Activated CD8-positive, alpha-beta memory T cell treated with anti-CD3 and anti-CD28 coated beads, Interleukin-2, amount 50 U/mL, for 1 hour (primary cell): ENCODE data around the gene PMAIP1.

ENCODE experiments used
- DNase-seq: peaks from one replicate; pipeline ENCODE4 v3.0.0-alpha.2; 2020; ENCODE audit errors: extremely low read depth

The PMAIP1 gene

GRCh38 chr18:59912007-59912550, 12.3 kb downstream of the PMAIP1 start:
- DNase-seq: no peak

GRCh38 chr18:59915606-59916005, 15.8 kb downstream of the PMAIP1 start:
- DNase-seq: no peak

- no peak for DNase-seq
Observed at GRCh38 chr18:59916746-59917145, 16.9 kb downstream of the PMAIP1 start.

GRCh38 chr18:59917422-59917821, 17.6 kb downstream of the PMAIP1 start:
- DNase-seq: no peak

DNA sequence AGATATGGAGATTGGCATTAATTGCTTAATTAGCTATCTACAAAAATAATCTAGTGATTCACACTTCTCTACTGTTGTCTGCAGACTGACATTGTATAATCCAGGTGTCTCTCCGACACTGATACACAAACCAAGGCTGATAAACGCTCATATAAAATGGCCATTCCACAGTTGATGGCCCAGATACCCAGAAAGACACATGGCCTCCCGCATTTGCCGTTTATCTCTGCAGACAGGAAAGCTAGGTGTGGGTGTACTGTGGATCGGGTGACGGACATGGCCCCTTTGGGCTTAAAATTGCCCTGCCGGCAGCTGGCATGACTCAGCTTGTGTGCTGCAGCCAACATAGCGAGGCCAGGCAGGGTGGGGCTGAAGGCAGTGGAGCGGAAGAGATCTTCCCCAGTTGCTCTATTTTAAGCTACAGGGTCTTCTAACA, 18.5 kb downstream of the PMAIP1 start:
- DNase-seq: no peak

- DNase-seq: no peak
Observed at GRCh38 chr18:59918997-59919396, 19.2 kb downstream of the PMAIP1 start.

DNA sequence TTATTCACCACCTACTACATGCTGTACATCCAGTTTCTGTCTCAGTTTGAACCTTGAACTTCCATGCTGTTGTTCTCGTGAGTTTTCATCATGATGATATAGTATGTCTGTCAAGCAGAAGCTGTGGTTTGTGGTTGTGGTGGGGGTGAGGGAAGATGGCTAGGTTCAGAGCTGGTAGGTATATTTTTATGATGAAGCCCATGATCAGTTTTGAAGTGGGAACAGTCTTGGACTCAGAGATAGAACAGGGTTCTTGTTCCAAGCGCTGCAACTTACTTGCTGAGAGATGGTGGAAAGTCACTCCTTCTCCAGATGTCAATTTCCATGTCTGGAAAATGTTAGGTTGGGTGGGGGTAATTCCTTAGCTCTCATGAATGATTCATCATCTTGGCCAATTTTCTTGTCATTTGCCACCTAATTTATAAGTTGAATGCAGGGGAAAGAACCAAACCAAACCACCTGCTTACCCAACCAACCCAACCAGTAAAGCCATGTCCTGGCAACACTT, 21.6 kb downstream of the PMAIP1 start:
- no peak for DNase-seq

DNA sequence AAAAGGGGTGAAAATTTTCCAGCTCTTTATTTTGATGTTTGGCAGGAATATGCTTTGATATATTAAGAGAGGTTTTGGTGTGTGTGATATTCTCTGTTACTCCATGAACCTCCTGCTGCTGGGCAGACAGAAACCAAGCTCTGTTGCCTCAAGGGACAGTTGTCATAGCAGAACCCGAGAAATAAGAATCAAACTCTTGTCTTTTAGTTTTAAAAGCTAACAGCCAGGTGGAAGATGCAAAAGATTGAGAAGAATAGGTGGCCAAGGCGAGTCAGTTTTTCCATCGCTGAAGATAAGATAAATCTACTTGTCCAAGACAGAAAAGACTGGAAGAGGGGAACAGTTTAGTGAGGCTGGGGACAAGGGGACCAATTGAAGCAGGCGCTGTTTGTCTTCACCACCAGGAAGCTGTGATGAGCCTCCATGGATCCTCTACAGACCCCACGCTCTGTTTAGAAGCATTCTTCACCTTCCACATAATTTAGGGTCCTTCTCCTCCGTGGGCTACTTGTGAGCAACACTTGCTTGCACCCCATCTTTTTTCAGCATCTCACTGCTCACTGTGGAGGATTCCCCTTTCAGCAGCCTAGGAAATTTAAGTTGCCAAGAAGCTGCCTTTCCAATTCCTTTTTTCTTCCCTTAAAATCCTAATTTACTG, 23.9 kb downstream of the PMAIP1 start:
- no peak for DNase-seq

DNA sequence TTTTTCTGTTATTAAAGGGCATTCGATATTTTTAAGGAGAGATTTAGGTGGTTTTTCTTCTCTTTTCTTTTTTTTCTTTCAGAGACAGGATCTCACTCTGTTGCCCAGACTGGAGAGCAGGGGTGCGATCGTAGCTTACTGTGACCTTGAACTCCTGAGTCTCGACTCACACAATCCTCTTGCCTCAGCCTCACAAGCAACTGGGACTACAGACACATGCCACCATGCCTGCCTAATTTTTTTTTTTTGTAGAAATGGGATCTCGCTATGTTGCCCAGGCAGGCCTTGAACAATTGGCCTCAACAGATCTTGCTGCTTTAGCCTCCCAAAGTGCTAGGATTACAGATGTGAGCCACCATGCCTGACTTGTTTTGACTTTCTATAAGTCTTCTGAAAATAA, 26.3 kb downstream of the PMAIP1 start:
- DNase-seq: no peak

GRCh38 chr18:59927246-59927825, 27.5 kb downstream of the PMAIP1 start:
- DNase-seq: no peak

DNA sequence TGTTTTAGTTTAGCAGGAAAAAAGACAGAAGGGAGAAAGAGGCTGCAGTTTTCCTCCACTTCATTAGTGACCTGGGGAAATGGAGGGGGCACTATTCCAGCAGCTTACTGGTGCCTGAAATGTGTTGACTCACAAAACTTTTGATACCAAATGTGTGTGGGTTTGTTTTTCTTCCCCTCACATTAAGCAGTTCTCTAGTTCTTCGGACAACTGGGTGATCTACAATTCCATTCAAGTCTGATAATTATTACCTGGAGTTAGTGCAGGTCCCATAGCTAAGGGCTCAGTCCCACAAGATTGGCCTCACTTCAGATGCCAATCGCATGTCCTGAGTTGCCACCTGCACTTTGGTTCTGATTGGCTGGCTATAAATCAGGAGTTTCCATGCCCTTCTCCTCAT, 28.4 kb downstream of the PMAIP1 start:
- DNase-seq: no peak

GRCh38 chr18:59929621-59930295, 30.0 kb downstream of the PMAIP1 start:
- no peak for DNase-seq

GRCh38 chr18:59932401-59932800, 32.6 kb downstream of the PMAIP1 start:
- DNase-seq: no peak

DNA sequence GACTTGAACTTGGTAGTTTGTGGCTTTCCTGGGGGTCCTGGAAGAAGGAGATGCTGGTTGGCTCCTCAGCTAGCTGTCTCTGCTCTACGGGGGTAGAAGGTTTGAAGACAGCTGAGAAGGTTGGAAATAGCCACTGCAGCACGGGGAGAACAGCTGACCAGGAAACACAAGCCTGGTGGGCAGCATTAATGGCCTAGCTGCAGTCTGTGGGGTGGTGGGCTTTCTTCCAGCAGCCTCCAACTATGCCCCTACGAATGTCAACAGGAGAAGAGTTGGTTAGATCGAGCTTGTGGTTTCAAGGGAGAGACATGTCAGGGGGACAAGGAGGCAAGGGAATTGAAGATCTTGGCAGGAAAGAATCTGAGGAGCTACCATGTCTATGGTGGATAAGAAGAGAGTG, 38.9 kb downstream of the PMAIP1 start:
- no peak for DNase-seq

GRCh38 chr18:59939127-59939526, 39.3 kb downstream of the PMAIP1 start:
- DNase-seq: no peak

DNA sequence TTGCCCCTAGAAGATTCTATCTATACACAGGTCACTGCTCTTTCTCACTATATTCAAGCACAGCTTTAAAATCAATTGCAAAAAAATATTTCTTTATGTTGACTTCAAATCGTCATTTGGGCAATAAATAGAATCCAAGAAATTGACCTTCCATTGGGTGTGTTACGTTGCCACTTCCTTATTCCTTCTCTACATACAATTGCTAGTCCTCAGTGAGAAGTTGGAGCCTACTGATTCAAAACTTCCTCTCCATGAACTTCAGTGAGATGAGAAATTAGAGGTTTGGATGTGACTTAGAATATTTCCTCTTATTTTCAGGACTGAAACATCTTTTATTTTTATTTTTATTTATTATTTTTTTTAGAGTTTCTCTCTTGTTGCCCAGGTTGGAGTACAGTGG, 40.3 kb downstream of the PMAIP1 start:
- no peak for DNase-seq

DNA sequence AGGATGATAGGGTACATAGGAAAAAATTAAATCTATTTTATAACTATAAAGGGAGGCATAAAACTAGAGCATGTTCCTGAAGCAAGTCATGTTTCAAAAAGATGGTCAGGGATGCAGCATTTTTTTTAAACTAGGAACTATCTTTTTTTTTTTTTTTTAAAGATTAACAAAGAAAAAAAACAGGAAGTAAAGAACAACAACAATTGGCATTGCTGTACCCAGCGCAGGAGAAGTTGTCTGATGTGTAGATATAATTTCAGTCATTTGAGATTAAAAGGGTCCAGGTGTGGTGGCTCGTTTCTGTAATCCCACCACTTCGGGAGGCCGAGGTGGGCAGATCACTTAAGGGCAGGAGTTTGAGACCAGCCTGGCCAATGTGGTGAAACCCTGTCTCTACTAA, 41.5 kb downstream of the PMAIP1 start:
- DNase-seq: no peak

DNA sequence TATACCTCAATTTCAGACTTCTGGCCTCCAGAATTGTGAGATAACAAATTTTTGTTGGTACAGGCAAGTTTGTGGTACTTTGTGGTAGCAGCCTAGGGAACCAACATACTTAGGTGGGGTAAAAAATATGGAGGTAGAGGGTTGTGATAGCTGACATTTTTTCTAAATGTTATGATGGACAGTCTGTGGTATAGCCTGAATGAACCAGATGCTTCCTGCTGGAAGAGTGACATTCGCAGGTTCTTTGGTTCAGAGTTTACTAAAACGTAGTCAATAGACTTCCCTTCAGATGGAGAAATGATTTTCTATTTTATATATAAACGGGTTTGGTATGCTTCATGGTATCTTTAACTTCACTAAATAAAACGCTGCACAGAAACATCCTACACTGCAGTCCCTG, 42.8 kb downstream of the PMAIP1 start:
- no peak for DNase-seq

DNA sequence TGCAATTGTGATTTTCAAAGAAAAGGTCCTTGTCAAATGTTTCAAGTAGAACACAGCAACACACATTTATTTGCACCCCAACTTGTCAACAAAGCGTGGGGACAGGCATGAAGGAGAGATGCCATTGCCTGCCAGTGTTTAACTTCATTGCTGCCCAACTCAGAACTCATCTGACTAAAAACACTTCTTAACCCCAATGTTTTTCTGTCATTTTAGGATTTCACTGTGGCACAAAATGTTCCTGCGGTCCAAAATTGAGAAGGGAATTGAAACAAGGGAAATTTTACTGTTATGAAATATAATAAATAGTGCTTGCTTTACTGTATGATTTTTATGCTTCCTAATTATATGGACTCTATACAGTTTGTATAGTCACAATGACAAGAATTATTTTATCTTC, 45.7 kb downstream of the PMAIP1 start:
- no peak for DNase-seq

GRCh38 chr18:59950215-59950944, 50.6 kb downstream of the PMAIP1 start:
- no peak for DNase-seq

DNA sequence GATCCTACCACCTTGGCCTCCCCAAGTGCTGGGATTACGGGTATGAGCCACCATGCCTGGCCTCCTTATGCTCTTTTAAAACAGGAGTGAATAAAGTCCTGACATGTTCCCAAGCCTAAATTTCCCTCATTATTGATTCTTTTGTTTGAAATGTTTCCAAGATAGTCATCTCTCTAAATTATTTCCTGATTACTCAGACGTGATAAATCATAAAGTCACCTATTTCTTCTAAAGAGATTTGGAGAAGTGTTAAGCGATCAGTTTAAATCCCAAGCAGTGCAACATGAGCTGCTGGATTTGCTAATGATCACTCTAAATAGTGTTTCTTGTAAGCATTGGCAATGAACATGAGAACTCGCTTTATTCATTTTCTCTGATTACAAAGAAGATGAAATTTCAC, 51.8 kb downstream of the PMAIP1 start:
- DNase-seq: no peak
